GM19025 (cell line): Measurements from ENCODE around the gene VAMP5.
A peak's percentile ranks its signal among the peaks of the same experiment; 100 is the strongest.
"Not testable (repeated sequence)": the region's sequence is repeated elsewhere in the genome, so short reads cannot be mapped to it uniquely, and the experiment has no call there.

Experiments used
- ATAC-seq: cut with Tn5 transposase; IDR thresholded peaks from one replicate; pipeline ENCODE4 v1.9.1; 2021; ENCODE audit warnings: mild to moderate bottlenecking, low read depth, moderate library complexity; ENCODE audit not compliant: unreplicated experiment

The VAMP5 gene

DNA sequence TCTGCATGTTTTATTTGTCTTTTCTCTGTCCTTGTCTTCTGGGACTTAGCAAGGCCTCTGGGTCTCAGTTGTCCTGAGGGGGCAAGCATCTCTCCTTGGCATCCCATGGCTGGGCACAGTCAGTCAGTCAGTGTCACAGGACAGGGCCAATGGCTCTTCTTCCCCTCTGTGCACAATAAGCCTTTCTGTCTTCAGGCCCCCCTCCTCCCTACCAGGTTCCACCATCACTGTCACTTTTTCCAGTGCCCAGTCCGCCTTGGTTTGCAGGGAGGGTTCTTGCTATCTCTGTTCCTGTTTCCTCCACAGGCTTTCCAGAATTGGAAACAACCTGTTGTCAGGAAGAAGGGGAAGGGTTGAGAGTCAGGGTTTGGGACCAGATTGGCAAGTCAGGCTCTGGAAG lies 1.7 kb upstream of the VAMP5 start:
- ATAC-seq, result no peak

DNA sequence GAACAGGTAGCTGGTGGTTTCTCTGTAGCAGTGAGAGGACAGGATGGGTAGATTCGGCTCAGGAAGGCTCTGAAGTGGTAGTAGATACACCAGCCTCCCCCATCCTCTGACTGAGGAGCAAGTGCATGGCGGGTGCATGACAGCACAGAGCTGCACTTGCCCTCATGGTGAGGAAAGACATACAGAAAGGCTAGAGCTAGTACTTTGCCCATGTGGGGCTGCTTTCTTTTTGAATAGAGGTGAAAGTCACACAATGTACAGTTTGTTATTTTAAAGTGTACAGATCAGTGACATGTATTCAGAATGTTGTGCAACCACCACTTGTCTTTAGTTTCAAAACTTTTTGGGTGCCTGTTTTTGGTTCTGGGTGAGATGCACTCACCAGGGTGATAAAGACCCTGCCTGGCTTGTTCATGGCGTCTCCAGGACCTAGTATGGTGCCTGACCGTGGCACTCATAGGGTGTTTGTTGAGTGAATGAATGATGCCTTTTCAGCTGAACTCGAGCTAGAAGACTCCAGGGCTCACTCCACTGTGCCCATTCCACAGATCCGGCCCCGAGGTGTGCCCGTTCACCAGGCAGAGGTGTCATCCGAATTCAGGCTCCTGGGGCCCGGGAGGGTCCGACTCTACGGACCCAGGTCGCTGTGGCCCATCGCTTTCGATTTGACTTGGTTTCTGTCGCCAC lies 421 bp upstream of the VAMP5 start:
- ATAC-seq, result peak; percentile 54

GRCh38 chr2:85584857-85585780 lies 888 bp downstream of the VAMP5 start:
- ATAC-seq, result peak; percentile 37

GRCh38 chr2:85585781-85586105 lies 1.5 kb downstream of the VAMP5 start:
- ATAC-seq, result no peak

GRCh38 chr2:85588236-85588635 lies 4.0 kb downstream of the VAMP5 start:
- ATAC-seq, result no peak

DNA sequence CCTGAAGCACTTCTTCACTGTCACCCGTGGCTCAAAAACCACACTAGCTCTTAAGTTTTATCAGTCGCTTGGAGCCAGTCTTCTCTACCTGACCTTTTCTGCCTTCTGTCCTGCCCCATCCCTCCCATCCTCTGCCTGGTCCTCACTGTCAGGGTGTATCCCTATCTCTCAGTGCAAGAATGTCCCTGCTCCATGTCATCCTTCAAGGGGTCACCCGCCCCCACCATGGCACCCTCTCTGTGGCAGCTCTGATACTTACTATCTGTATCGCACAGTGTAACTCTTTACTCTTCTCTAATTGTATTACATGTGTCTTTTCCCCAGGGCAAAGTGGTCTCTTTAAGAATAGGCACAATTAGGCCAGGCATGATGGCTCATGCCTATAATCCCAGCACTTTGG lies 4.4 kb downstream of the VAMP5 start:
- no peak for ATAC-seq

DNA sequence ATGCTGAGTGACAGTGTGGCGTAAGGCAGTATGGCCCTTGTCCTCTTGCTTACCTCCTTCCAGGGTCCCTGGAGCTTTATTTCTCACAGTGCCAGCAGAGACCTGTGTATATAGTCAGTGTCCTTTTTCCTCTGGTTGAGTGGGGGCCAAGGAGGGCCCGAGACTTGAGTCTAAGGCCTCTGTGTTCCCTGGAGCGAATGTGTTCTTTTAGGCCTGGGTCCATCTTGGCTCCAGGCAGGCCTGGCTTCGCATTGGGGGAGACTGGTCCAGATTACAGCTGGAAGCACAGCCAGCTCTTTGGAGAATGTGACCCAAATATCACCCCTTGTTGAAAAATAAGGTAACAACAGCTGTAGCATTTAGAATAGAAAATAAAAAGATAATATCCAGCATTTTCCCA lies 5.0 kb downstream of the VAMP5 start:
- no peak for ATAC-seq

GRCh38 chr2:85589982-85590791 lies 6.0 kb downstream of the VAMP5 start:
- ATAC-seq, result no peak

DNA sequence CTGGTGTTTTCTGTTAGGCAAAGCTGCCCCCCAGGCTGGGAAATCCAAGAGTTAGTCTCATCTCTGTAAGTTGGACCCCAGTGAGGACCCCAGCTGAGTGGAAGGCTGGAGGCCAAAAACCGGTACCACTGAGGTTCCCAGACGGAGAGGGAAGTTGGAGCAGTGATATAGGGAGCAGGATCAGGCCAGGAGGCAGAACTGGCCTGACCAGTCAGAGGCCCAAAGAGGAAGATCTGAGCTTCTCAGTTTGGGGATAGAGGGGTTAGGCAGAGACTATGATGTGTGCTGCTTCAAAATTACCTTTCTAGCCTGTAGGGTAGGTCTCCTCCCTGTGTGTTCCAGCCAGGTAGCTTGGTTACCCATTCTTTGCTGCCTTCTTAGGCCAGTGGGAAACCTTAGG lies 6.7 kb downstream of the VAMP5 start:
- no peak for ATAC-seq

- no peak for ATAC-seq
Measured at GRCh38 chr2:85591563-85591962, 7.3 kb downstream of the VAMP5 start.

DNA sequence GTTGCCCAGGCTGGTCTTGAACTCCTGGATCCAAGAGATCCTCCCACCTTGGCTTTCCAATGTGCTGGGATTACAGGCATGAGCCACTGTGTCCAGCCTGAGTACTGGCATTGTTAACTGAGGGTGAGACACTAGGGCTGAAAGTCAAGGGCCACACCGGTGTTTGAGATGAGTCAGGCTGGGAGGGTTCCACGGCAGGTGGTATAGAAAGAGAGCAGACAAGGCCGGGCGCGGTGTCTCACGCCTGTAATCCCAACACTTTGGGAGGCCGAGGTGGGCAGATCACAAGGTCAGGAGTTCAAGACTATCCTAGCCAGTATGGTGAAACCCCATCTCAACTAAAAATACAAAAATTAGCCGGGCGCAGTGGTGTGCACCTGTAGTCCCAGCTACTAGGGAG lies 8.1 kb downstream of the VAMP5 start:
- ATAC-seq, result not testable (repeated sequence)

GRCh38 chr2:85593023-85593422 lies 8.8 kb downstream of the VAMP5 start:
- ATAC-seq, result no peak

GRCh38 chr2:85594715-85595300 lies 10.6 kb downstream of the VAMP5 start:
- ATAC-seq, result no peak

GRCh38 chr2:85595301-85596025 lies 11.2 kb downstream of the VAMP5 start, which contains the start of gene RNF181:
TSS of gene RNF181 (plus strand) at chr2:85595745. CDS start at chr2:85595764, 19 bp downstream.
- ATAC-seq, result peak; percentile 99

DNA sequence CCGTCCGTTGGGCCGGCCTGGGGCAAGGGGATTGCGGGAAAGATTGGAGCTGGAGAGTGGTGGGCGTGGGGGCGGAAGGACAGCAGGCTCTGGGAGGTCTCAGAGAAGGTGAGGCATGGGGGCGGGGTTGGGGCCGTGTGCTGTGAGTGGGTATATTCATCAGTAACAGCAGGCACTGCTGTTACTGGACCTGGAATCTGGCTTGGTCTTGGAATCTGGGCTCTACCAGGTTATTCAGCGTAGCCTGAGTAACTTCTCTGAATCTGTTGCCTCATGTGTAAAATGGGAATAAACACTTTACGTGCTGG lies 11.7 kb downstream of the VAMP5 start:
- no peak for ATAC-seq

- ATAC-seq, result no peak
Measured at GRCh38 chr2:85596486-85597143, 12.4 kb downstream of the VAMP5 start.

DNA sequence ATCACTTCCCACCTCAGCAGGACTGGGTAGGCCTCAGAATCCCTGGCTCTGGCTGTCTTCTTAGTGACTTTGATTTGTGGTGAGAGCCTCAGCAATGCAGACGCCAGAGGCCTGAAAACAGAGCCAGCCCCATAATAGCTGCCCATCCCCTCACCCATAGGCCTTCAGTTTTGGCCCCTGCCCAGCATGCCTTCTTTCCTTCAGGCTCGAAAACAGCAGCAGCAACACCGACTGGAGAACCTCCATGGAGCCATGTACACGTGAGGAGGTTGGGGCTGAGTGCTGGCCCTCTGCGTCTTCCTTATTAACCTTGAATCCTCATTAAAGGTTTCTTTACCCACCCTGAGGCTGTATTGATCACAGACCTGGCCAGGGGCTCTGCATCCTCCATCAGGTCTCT lies 13.0 kb downstream of the VAMP5 start:
- no peak for ATAC-seq

DNA sequence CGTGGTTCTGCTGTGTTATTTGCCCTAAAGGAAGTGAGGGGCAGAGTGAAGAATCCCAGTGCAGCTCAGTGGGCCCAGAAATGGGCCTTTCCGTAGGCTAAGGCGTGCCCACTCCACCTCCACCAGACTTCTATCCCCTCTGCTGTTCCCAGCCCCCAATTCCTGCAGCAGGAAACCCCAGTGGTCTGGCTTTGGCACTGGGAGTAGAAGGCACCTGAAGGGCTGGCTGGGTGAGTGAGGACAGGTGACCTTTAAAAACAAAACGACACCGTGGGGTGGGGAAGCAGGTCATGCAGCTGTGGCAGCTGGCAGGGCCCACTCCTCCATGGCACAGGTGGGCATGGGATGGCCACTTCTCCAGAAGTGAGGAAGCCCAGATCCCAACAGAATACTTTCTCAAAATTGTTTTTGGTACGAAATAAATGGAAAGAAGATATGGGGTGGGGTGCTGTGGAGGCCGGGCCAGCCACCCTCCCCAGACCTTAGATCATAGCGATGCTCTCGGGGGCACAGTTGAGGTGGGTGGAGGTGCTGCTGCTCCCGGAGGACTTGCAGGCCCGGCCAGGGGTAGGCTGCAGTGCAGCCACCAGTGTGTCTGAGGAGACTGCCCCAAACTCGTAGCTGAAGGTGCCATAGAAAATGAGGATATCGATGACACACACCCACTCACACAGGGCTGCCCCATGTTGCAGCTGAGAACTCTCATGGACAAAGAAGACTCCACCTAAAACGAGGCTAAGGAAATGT lies 14.5 kb downstream of the VAMP5 start:
- ATAC-seq, result no peak
